ENCODE results near the gene EPN3. TPM values are rescaled to one million over a fixed set of nuclear protein-coding genes. Genes with fewer than 3 reads are reported as not detected.
A peak's percentile ranks its signal among the peaks of the same experiment; 100 is the strongest.

The EPN3 gene
- polyA plus RNA-seq (2013, experiment 1 of 2), result 1.2 TPM
- 1.3 TPM for polyA plus RNA-seq (2013, experiment 2 of 2)

GRCh38 chr17:50532452-50533024 is at the start of gene EPN3:
Gene EPN3, plus strand, starts transcription at chr17:50532735. Its CDS starts 3,822 bp downstream, at chr17:50536557.
- Histone ChIP-seq H3K27ac (ENCODE audit: low read depth, low read length) (no peak within 1 kb of the TSS), H3K4me3 (ENCODE audit: low read length) (peak within 1 kb of the TSS; percentile 67), H3K9me3 (ENCODE audit: insufficient read depth, low read depth, low read length) (no peaks in the 10 kb centered on the region), H3K9ac (ENCODE audit: low read depth, low read length) (peak within 1 kb of the TSS; percentile 37), H3K36me3 (ENCODE audit: insufficient read depth, low read length) (no peaks in the 10 kb centered on the region), H3K4me1 (ENCODE audit: insufficient read depth, low read length) (peaks cover 7% of the 10 kb centered on the region; the same call in 1 of the 2 replicates), H3K27me3 (ENCODE audit: insufficient read depth, low read length) (peaks cover 35% of the 10 kb centered on the region)
- WGBS, result under 1% methylated on average over 20 of the region's 21 CpGs

GRCh38 chr17:50483266-50483665 is 49.3 kb upstream of the EPN3 start:
- Histone ChIP-seq H3K36me3 (ENCODE audit: insufficient read depth, low read length) (peaks cover 34% of the 10 kb centered on the region), H3K9ac (ENCODE audit: low read depth, low read length) (no peak overlapping the region), H3K27ac (ENCODE audit: low read depth, low read length) (no peak overlapping the region), H3K4me1 (ENCODE audit: insufficient read depth, low read length) (no peaks in the 10 kb centered on the region), H3K4me3 (ENCODE audit: low read length) (no peak overlapping the region), H3K9me3 (ENCODE audit: insufficient read depth, low read depth, low read length) (no peaks in the 10 kb centered on the region), H3K27me3 (ENCODE audit: insufficient read depth, low read length) (no peaks in the 10 kb centered on the region)
- 97% methylated on average over 5 of the region's 5 CpGs for WGBS

GRCh38 chr17:50484386-50485155 is 48.0 kb upstream of the EPN3 start:
- Histone ChIP-seq H3K27ac (ENCODE audit: low read depth, low read length) (no peak overlapping the region), H3K4me3 (ENCODE audit: low read length) (no peak overlapping the region), H3K27me3 (ENCODE audit: insufficient read depth, low read length) (no peaks in the 10 kb centered on the region), H3K36me3 (ENCODE audit: insufficient read depth, low read length) (peaks cover 34% of the 10 kb centered on the region), H3K9ac (ENCODE audit: low read depth, low read length) (no peak overlapping the region), H3K9me3 (ENCODE audit: insufficient read depth, low read depth, low read length) (no peaks in the 10 kb centered on the region), H3K4me1 (ENCODE audit: insufficient read depth, low read length) (no peaks in the 10 kb centered on the region)
- 93% methylated on average over 11 of the region's 11 CpGs for WGBS

GRCh38 chr17:50487213-50488096 is 45.1 kb upstream of the EPN3 start:
- H3K9me3 ChIP-seq (ENCODE audit: insufficient read depth, low read depth, low read length), result no peaks in the 10 kb centered on the region
- no peak overlapping the region for H3K9ac ChIP-seq (ENCODE audit: low read depth, low read length)
- H3K4me3 ChIP-seq (ENCODE audit: low read length), result no peak overlapping the region
- H3K4me1 ChIP-seq (ENCODE audit: insufficient read depth, low read length), result no peaks in the 10 kb centered on the region
- no peak overlapping the region for H3K27ac ChIP-seq (ENCODE audit: low read depth, low read length)
- WGBS, result 92% methylated on average over 17 of the region's 17 CpGs
- H3K36me3 ChIP-seq (ENCODE audit: insufficient read depth, low read length), result peaks cover 31% of the 10 kb centered on the region
- H3K27me3 ChIP-seq (ENCODE audit: insufficient read depth, low read length), result no peaks in the 10 kb centered on the region

GRCh38 chr17:50488880-50489279 is 43.7 kb upstream of the EPN3 start:
- H3K4me3 ChIP-seq (ENCODE audit: low read length), result no peak overlapping the region
- H3K9me3 ChIP-seq (ENCODE audit: insufficient read depth, low read depth, low read length), result no peaks in the 10 kb centered on the region
- peaks cover 23% of the 10 kb centered on the region for H3K36me3 ChIP-seq (ENCODE audit: insufficient read depth, low read length)
- no peak overlapping the region for H3K27ac ChIP-seq (ENCODE audit: low read depth, low read length)
- H3K9ac ChIP-seq (ENCODE audit: low read depth, low read length), result no peak overlapping the region
- WGBS, result 95% methylated on average over 2 of the region's 2 CpGs
- H3K27me3 ChIP-seq (ENCODE audit: insufficient read depth, low read length), result no peaks in the 10 kb centered on the region
- H3K4me1 ChIP-seq (ENCODE audit: insufficient read depth, low read length), result no peaks in the 10 kb centered on the region

- H3K4me3 ChIP-seq (ENCODE audit: low read length), result no peak overlapping the region
- no peaks in the 10 kb centered on the region for H3K36me3 ChIP-seq (ENCODE audit: insufficient read depth, low read length)
- no peak overlapping the region for H3K9ac ChIP-seq (ENCODE audit: low read depth, low read length)
- 100% methylated on average over 1 of the region's 1 CpG for WGBS
- no peaks in the 10 kb centered on the region for H3K27me3 ChIP-seq (ENCODE audit: insufficient read depth, low read length)
- H3K27ac ChIP-seq (ENCODE audit: low read depth, low read length), result no peak overlapping the region
- no peaks in the 10 kb centered on the region for H3K4me1 ChIP-seq (ENCODE audit: insufficient read depth, low read length)
- no peaks in the 10 kb centered on the region for H3K9me3 ChIP-seq (ENCODE audit: insufficient read depth, low read depth, low read length)
These were observed 41.0 kb upstream of the EPN3 start for GRCh38 chr17:50491505-50491904.

GRCh38 chr17:50492214-50492613 is 40.3 kb upstream of the EPN3 start:
- Histone ChIP-seq H3K9ac (ENCODE audit: low read depth, low read length) (no peak overlapping the region), H3K36me3 (ENCODE audit: insufficient read depth, low read length) (no peaks in the 10 kb centered on the region), H3K4me3 (ENCODE audit: low read length) (no peak overlapping the region), H3K27me3 (ENCODE audit: insufficient read depth, low read length) (no peaks in the 10 kb centered on the region), H3K4me1 (ENCODE audit: insufficient read depth, low read length) (no peaks in the 10 kb centered on the region), H3K27ac (ENCODE audit: low read depth, low read length) (no peak overlapping the region), H3K9me3 (ENCODE audit: insufficient read depth, low read depth, low read length) (no peaks in the 10 kb centered on the region)
- WGBS, result 98% methylated on average over 5 of the region's 8 CpGs

- Histone ChIP-seq H3K4me3 (ENCODE audit: low read length) (no peak overlapping the region), H3K9ac (ENCODE audit: low read depth, low read length) (no peak overlapping the region), H3K27ac (ENCODE audit: low read depth, low read length) (no peak overlapping the region), H3K9me3 (ENCODE audit: insufficient read depth, low read depth, low read length) (no peaks in the 10 kb centered on the region), H3K4me1 (ENCODE audit: insufficient read depth, low read length) (no peaks in the 10 kb centered on the region), H3K36me3 (ENCODE audit: insufficient read depth, low read length) (no peaks in the 10 kb centered on the region), H3K27me3 (ENCODE audit: insufficient read depth, low read length) (no peaks in the 10 kb centered on the region)
- WGBS, result 72% methylated on average over 3 of the region's 3 CpGs
These were observed 38.8 kb upstream of the EPN3 start for GRCh38 chr17:50493744-50494143.

GRCh38 chr17:50495217-50495823 is 37.2 kb upstream of the EPN3 start:
- H3K4me3 ChIP-seq (ENCODE audit: low read length), result no peak overlapping the region
- no peak overlapping the region for H3K9ac ChIP-seq (ENCODE audit: low read depth, low read length)
- no peaks in the 10 kb centered on the region for H3K27me3 ChIP-seq (ENCODE audit: insufficient read depth, low read length)
- H3K27ac ChIP-seq (ENCODE audit: low read depth, low read length), result no peak overlapping the region
- no peaks in the 10 kb centered on the region for H3K4me1 ChIP-seq (ENCODE audit: insufficient read depth, low read length)
- 88% methylated on average over 8 of the region's 8 CpGs for WGBS
- no peaks in the 10 kb centered on the region for H3K36me3 ChIP-seq (ENCODE audit: insufficient read depth, low read length)
- H3K9me3 ChIP-seq (ENCODE audit: insufficient read depth, low read depth, low read length), result no peaks in the 10 kb centered on the region

GRCh38 chr17:50495918-50496317 is 36.6 kb upstream of the EPN3 start:
- no peaks in the 10 kb centered on the region for H3K9me3 ChIP-seq (ENCODE audit: insufficient read depth, low read depth, low read length)
- no peaks in the 10 kb centered on the region for H3K27me3 ChIP-seq (ENCODE audit: insufficient read depth, low read length)
- no peak overlapping the region for H3K9ac ChIP-seq (ENCODE audit: low read depth, low read length)
- H3K27ac ChIP-seq (ENCODE audit: low read depth, low read length), result no peak overlapping the region
- H3K4me1 ChIP-seq (ENCODE audit: insufficient read depth, low read length), result no peaks in the 10 kb centered on the region
- no peak overlapping the region for H3K4me3 ChIP-seq (ENCODE audit: low read length)
- H3K36me3 ChIP-seq (ENCODE audit: insufficient read depth, low read length), result no peaks in the 10 kb centered on the region
- 92% methylated on average over 8 of the region's 8 CpGs for WGBS
